ENCODE results near the gene QSOX1.

- TF ChIP-seq, protein P1, sequence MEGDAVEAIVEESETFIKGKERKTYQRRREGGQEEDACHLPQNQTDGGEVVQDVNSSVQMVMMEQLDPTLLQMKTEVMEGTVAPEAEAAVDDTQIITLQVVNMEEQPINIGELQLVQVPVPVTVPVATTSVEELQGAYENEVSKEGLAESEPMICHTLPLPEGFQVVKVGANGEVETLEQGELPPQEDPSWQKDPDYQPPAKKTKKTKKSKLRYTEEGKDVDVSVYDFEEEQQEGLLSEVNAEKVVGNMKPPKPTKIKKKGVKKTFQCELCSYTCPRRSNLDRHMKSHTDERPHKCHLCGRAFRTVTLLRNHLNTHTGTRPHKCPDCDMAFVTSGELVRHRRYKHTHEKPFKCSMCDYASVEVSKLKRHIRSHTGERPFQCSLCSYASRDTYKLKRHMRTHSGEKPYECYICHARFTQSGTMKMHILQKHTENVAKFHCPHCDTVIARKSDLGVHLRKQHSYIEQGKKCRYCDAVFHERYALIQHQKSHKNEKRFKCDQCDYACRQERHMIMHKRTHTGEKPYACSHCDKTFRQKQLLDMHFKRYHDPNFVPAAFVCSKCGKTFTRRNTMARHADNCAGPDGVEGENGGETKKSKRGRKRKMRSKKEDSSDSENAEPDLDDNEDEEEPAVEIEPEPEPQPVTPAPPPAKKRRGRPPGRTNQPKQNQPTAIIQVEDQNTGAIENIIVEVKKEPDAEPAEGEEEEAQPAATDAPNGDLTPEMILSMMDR (IDR thresholded peaks at IDR 0.05): no peak
- TF ChIP-seq POLR2AphosphoS5 (IDR thresholded peaks at IDR 0.05): no peak
- TF ChIP-seq POLR2A (IDR thresholded peaks at IDR 0.05; ENCODE audit: low read depth): no peak
Measured at GRCh38 chr1:180151508-180151907, 3.2 kb upstream of the QSOX1 start.

Data from esophagus muscularis mucosa (tissue), 3 donors.